T-helper 2 cell treated with Interferon-gamma antibody and Interleukin-4, amounts not matched to agents 5 μg/mL and 100 μg/mL, for 36 hours (primary cell): ENCODE data around the gene RAB7B.
A peak's percentile ranks its signal among the peaks of the same experiment; 100 is the strongest.

ENCODE experiments used
- DNase-seq: peaks from one replicate; pipeline ENCODE4 v3.0.0; 2021; ENCODE audit warnings: low spot score
- H3K27ac Mint-ChIP-seq: one replicate; pipeline ENCODE4 v1.8.0; 2021; ENCODE audit warnings: mild to moderate bottlenecking, mixed read lengths
- H3K27me3 Mint-ChIP-seq: one replicate; pipeline ENCODE4 v1.8.0; 2021; ENCODE audit warnings: low read depth, mixed read lengths
- H3K36me3 Mint-ChIP-seq: one replicate; pipeline ENCODE4 v1.8.0; 2021; ENCODE audit warnings: low read depth, mixed read lengths
- H3K4me1 Mint-ChIP-seq: one replicate; pipeline ENCODE4 v1.8.0; 2021; ENCODE audit warnings: low read depth, mixed read lengths
- H3K4me3 Mint-ChIP-seq: one replicate; pipeline ENCODE4 v1.8.0; 2022; ENCODE audit warnings: mild to moderate bottlenecking, moderate library complexity, mixed read lengths
- H3K9me3 Mint-ChIP-seq: one replicate; pipeline ENCODE4 v1.8.0; 2021; ENCODE audit warnings: mixed read lengths

The RAB7B gene

DNA sequence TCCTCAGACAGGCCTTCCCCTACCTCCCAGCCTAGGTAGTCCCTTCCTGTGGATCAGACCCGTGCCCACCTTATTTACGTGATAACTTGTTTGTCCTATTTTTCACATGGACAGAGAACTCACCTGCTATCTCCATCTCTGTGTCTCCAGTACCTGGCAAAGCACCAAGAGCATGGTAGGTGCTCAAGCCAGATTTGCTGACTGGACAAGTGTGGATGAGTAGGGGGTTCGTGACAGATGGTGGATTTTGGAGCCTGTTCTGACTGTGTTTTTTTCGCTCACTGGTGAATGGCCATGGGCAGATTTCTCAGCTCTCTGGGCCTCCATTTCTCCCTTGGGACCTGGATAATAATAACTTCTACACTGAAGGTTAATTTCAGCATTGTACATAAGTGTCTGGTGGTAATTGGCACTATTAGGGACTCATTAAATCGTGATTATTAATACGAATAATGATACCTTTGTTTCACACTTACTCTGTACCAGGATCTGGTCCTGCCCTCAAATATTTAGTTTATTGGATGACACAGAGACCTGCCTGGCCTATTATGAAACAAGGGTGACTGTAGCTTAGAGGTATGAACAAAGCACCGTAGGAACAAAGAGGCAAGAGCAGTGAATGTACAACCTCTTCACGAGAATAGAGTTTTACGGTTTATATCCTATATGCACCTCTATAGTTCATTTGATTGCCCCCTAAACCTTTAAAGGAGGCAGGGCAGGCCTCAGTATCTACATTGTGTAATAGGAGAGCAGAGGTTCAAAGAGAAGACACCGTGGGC lies 35.5 kb downstream of the RAB7B start:
- Mint-ChIP-seq H3K9me3 (no peaks in the 10 kb centered on the region), H3K27me3 (no peaks in the 10 kb centered on the region), H3K36me3 (no peaks in the 10 kb centered on the region), H3K4me1 (no peaks in the 10 kb centered on the region), H3K4me3 (no peak overlapping the region), H3K27ac (no peak overlapping the region)
- no peak for DNase-seq

DNA sequence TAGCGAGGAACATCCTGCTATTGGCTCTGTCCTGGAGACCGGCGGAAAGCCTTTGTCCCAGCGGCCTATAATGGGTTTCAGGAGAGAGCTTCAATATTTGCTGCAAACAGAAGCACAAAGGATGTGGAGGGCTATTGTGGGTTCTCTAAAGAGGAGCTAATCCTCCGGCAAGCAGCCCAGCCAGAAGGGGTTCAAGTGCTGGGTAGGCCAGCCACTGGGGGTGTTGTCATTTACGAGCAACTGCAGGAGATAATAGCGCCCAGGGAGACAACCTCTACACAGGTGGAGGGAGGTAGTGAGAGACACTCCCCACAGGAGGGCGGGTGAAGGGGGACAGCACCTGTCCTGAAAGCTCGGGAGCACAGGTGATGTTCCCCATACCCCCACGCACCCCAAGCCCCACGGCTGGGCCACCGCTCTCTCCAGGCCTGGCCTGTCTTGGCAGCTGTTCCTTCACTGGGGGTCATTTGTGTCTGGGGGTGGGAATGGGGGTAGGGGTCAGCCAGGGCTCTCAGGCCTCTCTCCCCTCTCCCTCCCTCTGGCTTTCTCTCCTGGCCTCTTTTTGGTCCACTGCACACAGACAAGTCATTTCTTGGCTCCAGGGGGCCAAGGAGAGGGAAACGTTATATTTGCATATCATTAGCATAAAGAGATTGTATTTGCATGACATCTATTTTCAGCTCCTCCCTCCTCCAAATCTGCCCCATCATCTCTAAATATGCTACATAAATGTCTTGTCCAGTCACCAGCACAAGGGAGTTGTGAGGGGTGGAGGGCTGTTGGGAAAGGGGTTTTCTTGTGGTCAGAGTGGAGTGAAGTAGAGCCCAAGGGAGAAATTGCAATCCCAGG lies 37.9 kb downstream of the RAB7B start:
- Mint-ChIP-seq H3K4me1 (peaks cover 4% of the 10 kb centered on the region), H3K36me3 (no peaks in the 10 kb centered on the region), H3K9me3 (no peaks in the 10 kb centered on the region), H3K4me3 (no peak overlapping the region), H3K27me3 (no peaks in the 10 kb centered on the region), H3K27ac (no peak overlapping the region)
- no peak for DNase-seq

DNA sequence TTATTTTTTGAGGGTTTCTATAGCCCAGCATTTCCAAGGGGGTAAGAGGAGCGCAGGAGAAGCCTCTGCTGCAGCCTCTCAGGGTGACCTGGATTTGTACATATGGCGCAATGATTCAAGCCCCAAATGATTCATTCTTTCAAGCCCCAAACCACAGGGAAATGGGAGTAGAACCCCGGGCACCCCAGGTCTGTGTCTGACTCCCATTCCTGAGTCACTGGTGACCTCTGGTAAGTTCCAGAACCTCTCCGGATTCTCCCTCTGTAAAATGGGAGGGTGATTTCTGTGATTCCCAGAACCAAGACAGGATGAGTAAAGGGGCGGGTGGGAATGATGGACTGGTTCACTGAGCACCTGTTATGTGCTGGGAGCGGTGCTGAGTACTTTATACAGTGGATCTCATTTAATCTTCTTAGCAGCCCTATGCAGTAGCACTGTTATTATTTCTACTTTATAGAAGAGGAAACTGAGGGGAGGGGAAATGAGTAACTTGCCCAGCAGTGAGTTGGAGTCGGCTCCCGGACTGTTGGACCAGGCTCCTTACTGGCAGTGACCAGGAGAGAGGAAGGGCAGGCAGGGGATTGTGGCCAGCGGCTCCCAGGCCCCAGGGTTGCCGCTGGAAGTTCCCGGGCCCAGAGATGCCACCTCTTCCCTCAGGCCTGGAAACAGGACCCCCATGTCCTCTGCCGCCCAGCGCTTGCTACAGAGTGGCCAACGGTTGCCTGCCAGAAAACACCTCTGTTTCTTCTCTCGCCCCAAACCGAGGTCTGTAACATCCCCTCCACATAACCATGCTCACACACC lies 39.6 kb downstream of the RAB7B start:
- no peaks in the 10 kb centered on the region for H3K9me3 Mint-ChIP-seq
- H3K36me3 Mint-ChIP-seq: no peaks in the 10 kb centered on the region
- no peak overlapping the region for H3K4me3 Mint-ChIP-seq
- H3K4me1 Mint-ChIP-seq: peaks cover 4% of the 10 kb centered on the region
- no peak overlapping the region for H3K27ac Mint-ChIP-seq
- no peaks in the 10 kb centered on the region for H3K27me3 Mint-ChIP-seq
- no peak for DNase-seq

DNA sequence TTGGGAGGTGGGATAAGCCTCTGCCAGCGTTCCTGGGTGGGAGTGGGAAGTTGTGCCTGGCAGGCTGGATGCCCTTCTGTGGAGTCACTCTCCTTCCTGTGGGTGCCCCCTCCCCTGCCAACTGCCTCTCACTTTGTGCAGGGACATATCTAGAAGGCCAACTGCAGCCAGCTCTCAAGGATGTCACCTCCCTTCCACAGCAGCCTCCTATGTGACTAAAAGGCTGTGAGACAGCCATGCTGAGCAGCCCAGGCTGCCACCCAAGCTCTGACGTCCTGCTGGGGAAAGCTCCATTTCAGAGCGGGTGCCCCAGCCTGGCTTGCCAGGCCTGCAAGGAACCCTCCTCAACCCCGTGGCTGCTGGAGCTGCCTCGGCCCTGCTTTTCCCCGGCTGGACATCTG lies 40.4 kb downstream of the RAB7B start:
- Mint-ChIP-seq H3K27ac (no peak overlapping the region), H3K4me1 (peaks cover 4% of the 10 kb centered on the region), H3K9me3 (no peaks in the 10 kb centered on the region), H3K4me3 (no peak overlapping the region), H3K27me3 (no peaks in the 10 kb centered on the region), H3K36me3 (no peaks in the 10 kb centered on the region)
- DNase-seq: no peak

DNA sequence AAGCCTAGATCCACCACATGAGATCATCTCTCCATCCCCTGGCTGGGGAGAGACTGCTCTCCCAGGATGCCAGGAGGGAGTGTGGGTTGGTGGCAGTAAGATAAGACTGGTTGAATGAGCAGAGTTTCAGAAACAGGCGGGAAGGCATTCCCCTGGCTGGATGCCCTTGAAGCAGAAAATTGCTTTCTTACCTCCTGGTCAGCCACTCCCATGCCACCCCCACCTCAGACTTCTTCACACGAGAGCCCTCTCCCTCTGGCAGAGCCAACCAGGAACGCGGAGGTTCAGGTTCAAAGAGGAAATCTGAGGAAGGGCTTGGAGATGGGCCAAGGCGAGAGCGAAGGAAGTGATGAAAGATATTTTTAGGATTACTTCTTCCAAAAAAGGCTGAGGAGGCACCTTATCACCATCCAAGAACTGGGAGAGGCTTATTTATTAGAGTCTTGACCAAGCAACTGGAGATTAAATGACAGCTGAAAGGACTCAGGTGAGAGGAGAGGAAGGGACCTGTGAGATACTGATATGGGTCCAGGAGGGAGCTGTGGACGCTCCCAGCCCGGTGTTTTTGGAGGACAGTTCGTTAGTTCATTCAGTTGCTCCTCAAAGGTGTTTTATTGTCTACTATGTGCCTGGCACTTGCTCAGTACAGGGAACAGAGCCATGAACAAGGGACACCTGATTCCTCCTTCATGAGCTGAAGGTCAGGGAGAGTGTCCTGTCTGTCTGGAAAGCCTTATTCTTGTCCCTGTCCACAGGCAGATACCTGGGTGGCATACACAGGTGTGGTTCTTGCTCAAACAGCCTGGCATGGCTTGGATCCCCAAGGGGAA lies 41.0 kb downstream of the RAB7B start:
- H3K36me3 Mint-ChIP-seq: no peaks in the 10 kb centered on the region
- no peak overlapping the region for H3K4me3 Mint-ChIP-seq
- H3K27me3 Mint-ChIP-seq: peaks cover 3% of the 10 kb centered on the region
- no peaks in the 10 kb centered on the region for H3K9me3 Mint-ChIP-seq
- peaks cover 4% of the 10 kb centered on the region for H3K4me1 Mint-ChIP-seq
- no peak overlapping the region for H3K27ac Mint-ChIP-seq
- no peak for DNase-seq

DNA sequence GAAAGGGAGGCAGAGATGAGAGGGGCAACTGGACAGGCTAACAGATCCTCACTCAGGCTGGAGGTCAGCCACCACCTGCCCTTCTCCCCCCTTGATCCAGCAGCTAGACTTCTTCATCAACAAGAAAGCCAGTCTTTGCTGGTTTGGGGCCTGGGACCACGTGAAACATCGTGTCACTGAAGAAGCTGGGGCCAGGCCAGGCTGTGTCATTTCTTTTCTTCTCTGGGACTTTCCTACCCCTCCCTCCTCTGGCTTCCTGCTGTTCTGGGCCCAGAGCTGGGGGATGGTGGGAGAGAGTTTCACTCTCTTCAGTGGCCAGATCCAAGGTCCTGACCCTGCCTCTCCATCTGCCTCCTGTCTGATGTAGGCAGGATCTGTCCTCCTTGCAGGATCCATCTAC lies 41.8 kb downstream of the RAB7B start:
- Mint-ChIP-seq H3K4me3 (no peak overlapping the region), H3K4me1 (peaks cover 4% of the 10 kb centered on the region), H3K27me3 (peaks cover 7% of the 10 kb centered on the region), H3K9me3 (no peaks in the 10 kb centered on the region), H3K27ac (no peak overlapping the region), H3K36me3 (no peaks in the 10 kb centered on the region)
- DNase-seq: peak; percentile 14

DNA sequence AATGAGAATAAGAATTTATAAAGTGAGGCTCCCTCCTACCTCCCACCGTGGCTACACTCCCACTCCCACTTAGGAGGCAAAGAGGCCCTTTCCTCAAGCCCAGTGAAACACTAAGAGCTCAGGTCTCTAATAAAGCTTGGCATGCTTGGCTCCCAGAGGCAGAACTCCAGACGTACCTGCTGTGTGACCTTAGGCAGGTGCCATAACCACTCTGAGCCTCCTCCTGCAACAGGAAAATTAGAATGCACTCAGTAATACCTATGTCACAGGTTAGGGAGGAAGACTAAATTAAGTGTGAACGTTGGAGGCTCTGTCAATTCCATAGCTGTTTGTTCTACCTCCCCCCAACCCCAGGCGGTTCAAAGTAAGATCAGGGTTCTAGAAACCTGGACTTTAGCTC lies 43.4 kb downstream of the RAB7B start:
- Mint-ChIP-seq H3K36me3 (no peaks in the 10 kb centered on the region), H3K4me3 (no peak overlapping the region), H3K27ac (no peak overlapping the region), H3K4me1 (peaks cover 4% of the 10 kb centered on the region), H3K27me3 (peaks cover 15% of the 10 kb centered on the region), H3K9me3 (no peaks in the 10 kb centered on the region)
- no peak for DNase-seq

DNA sequence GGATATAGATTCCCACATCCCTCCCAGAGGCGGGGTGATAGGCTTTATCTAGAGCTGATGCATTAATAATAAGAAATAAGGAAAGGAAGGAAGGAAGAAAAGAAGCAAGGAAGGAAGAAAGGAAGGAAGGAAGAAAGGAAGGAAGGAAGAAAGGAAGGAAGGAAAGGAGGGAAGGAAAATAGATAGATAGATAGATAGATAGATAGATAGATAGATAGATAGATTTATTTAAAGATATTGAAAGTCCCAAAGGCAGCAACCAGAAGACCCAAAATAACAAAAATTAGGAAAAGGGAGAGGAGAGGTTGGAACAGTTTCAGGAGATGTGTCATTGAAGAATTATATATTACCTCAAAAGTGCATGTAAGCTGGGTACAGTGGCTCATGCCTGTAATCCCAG lies 47.7 kb downstream of the RAB7B start:
- no peak overlapping the region for H3K4me3 Mint-ChIP-seq
- H3K27me3 Mint-ChIP-seq: peaks cover 18% of the 10 kb centered on the region
- no peaks in the 10 kb centered on the region for H3K9me3 Mint-ChIP-seq
- no peaks in the 10 kb centered on the region for H3K4me1 Mint-ChIP-seq
- DNase-seq: no peak
- no peak overlapping the region for H3K27ac Mint-ChIP-seq
- no peaks in the 10 kb centered on the region for H3K36me3 Mint-ChIP-seq

DNA sequence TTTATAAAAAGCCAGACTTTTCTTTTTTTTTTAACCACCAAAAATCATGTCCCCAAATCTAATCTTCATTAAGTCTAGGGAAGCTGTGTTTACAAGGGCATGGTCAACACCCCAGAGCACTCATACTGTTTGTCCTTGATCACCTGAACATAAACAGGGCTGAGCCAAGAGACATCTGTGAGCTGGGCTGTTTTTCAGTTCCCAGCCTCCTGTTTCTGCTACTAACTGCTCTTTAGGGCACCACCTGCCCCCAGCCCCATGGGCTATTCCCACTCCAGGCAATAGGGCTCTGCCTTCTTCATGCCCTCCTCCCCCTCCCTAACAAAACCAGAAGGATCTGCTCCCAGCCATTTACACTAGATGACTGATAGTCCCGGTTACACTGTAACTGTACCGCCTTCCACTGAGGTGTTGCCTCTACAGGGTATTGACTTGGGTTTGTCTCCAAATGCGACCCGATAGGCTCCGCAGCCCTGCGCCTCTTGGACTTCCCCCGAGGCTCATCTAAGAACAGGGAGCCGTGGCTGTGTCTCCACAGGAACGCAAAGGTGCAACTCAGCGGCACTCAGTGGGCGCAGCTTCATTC lies 48.3 kb downstream of the RAB7B start:
- no peaks in the 10 kb centered on the region for H3K4me1 Mint-ChIP-seq
- H3K27me3 Mint-ChIP-seq: peaks cover 18% of the 10 kb centered on the region
- no peak for DNase-seq
- no peaks in the 10 kb centered on the region for H3K36me3 Mint-ChIP-seq
- no peaks in the 10 kb centered on the region for H3K9me3 Mint-ChIP-seq
- H3K27ac Mint-ChIP-seq: no peak overlapping the region
- H3K4me3 Mint-ChIP-seq: no peak overlapping the region

DNA sequence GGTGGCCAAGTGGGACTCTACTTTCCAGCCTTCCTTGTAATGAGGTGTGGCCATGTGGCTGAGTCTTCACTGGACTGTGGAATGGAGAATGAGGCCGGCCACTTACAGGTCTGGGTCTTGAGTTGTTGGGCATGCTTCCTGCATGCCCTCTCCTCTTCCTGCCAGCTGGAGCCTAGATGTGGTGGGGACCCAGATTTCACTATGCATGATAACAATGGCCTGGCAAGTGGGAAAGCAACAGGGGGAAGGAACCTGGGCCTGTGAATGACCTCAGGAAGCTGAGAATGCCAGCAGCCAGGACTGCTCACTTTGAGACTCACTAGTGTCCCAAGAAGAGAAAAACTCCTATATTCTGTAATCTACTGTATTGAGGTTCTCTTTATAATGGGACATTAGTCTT lies 51.4 kb downstream of the RAB7B start:
- Mint-ChIP-seq H3K27me3 (peaks cover 11% of the 10 kb centered on the region), H3K36me3 (no peaks in the 10 kb centered on the region), H3K9me3 (no peaks in the 10 kb centered on the region), H3K4me3 (no peak overlapping the region), H3K27ac (no peak overlapping the region), H3K4me1 (no peaks in the 10 kb centered on the region)
- DNase-seq: no peak

DNA sequence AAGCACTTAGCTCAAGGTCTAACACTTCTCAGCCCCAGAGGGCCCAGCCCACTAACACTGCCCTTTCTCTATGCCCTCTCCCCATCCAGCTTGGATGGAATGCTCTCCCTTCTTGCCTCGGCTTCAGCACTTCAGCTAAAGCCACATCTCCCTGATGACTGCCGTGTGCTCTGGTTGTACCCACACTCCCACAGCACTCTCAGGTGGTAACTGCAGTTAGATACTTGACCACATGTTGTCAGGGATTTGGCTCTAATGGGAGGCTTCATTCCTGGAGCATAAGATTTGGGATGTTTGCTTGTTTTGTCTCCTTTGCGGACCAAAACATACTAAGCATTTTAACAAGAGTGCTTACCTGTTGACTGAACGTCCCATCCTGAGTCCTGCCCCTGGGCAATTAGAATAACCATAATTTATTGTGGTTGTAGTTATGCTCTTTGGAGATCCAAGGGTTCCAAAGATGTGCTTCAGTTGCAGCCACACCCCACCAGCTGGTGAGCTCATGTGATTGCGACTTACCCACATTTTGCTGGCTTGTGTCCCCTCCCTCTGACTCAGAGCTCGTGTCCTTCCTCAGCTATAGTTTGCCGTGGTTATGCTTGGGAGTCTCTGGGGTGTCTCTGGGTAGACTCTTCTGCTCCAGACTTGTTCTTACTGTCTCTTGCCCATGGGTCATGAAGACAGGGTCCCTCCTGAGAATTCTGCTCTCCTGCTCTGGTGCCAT lies 52.2 kb downstream of the RAB7B start:
- Mint-ChIP-seq H3K27me3 (peaks cover 9% of the 10 kb centered on the region), H3K4me3 (no peak overlapping the region), H3K36me3 (no peaks in the 10 kb centered on the region), H3K4me1 (no peaks in the 10 kb centered on the region), H3K27ac (no peak overlapping the region), H3K9me3 (no peaks in the 10 kb centered on the region)
- DNase-seq: no peak

DNA sequence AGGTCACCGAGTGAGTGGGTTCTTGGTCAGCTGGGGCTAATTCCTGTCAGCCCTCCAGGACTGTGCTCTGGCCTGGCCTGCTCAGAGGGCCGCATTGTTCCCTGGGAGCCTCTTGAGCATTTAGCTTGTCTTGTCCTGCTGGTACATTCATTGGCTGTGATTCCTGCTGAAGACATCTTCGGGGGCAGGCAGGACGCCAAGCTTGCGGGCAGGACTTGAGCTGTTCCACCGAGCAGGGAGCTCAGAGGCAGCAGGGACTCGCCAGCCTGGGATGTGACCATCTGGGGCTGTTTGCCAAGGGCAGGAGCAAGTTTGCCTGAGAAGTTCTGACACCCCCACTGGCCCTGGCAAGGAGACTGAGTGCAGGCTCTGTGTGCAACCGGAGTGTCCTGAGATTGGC lies 52.9 kb downstream of the RAB7B start:
- H3K4me3 Mint-ChIP-seq: no peak overlapping the region
- no peaks in the 10 kb centered on the region for H3K9me3 Mint-ChIP-seq
- peaks cover 5% of the 10 kb centered on the region for H3K27me3 Mint-ChIP-seq
- DNase-seq: no peak
- H3K4me1 Mint-ChIP-seq: no peaks in the 10 kb centered on the region
- no peak overlapping the region for H3K27ac Mint-ChIP-seq
- no peaks in the 10 kb centered on the region for H3K36me3 Mint-ChIP-seq

DNA sequence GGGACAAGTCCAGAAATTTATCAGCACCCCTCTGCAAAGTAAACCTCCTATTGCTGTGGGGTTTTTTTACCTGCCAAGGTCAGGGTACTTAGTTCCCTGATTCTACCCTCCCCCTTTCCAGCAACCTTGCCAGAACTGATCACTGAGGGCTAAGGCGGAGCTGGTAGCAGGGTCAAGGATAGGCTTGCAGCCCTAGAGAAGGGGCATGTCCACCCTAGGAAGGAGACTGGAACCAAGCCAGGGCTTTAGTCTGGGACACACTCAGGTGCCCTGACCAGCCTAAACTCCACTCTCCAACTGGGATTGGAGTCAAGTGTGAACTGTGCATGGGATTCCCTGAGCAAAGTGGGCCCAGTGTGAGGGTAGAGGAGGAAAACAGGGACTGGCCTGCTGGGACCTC lies 53.4 kb downstream of the RAB7B start:
- Mint-ChIP-seq H3K36me3 (no peaks in the 10 kb centered on the region), H3K9me3 (no peaks in the 10 kb centered on the region), H3K4me1 (no peaks in the 10 kb centered on the region), H3K4me3 (no peak overlapping the region), H3K27ac (no peak overlapping the region), H3K27me3 (peaks cover 4% of the 10 kb centered on the region)
- no peak for DNase-seq
